Gastrocnemius medialis (tissue), 4 donors: ENCODE data around the gene RIPK4.

Experiments used
- POLR2A ChIP-seq, 2 donors: fragments of 450-650 bp; IDR thresholded peaks; one replicate each; pipeline ENCODE4 v1.6.1; 2017; ENCODE audit warnings: antibody characterized with exemption in 2 of 2, mild to moderate bottlenecking in 2 of 2, moderate library complexity in 2 of 2
- TF ChIP-seq, protein P1 (sequence below), 5 experiments: fragments of 450-650 bp in 3 of 5; fragments of 200-600 bp in 2 of 5; sonication (generic) in 2 of 5; IDR thresholded peaks in 4 of 5; conservative IDR thresholded peaks in 1 of 5; 1 replicate in 4 of 5; 2 replicates in 1 of 5; pipeline ENCODE4 v1.5.1; 2016 to 2019; ENCODE audit warnings: antibody characterized with exemption in 5 of 5, mild to moderate bottlenecking in 3 of 5, moderate library complexity in 3 of 5

DNA sequence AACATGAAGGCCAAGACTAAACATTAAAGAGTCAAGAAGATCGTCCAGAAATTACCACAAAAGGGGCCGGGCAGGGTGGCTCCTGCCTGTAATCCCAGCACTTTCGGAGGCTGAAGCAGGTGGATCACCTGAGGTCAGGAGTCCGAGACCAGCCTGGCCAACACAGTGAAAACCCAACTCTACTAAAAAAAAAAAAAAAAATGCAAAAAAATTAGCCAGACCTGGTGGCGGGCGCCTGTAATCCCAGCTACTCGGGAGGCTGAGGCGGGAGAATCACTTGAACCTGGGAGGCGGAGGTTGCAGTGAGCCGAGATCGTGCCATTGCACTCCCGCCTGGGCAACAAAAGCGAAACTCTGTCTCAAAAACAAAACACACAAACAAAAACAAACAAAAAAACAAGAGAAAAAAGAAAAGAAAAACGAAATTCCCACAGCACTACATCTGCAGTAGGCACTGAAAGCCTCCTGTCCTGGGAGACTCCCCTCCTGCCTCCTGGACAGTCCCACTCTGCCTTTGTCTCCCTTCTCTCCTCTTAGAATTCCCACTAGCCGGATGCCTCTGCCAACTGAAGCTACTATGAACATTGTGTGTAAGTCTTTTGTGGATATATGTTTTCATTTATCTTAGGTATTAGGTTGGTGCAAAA lies 17.7 kb upstream of the RIPK4 start:
- TF ChIP-seq, protein P1, sequence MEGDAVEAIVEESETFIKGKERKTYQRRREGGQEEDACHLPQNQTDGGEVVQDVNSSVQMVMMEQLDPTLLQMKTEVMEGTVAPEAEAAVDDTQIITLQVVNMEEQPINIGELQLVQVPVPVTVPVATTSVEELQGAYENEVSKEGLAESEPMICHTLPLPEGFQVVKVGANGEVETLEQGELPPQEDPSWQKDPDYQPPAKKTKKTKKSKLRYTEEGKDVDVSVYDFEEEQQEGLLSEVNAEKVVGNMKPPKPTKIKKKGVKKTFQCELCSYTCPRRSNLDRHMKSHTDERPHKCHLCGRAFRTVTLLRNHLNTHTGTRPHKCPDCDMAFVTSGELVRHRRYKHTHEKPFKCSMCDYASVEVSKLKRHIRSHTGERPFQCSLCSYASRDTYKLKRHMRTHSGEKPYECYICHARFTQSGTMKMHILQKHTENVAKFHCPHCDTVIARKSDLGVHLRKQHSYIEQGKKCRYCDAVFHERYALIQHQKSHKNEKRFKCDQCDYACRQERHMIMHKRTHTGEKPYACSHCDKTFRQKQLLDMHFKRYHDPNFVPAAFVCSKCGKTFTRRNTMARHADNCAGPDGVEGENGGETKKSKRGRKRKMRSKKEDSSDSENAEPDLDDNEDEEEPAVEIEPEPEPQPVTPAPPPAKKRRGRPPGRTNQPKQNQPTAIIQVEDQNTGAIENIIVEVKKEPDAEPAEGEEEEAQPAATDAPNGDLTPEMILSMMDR (IDR thresholded peaks at IDR 0.05 in 4 of 5, conservative IDR thresholded peaks at IDR 0.05 in 1 of 5): no peak
- no peak for TF ChIP-seq POLR2A (IDR thresholded peaks at IDR 0.05)
